PFSK-1 (cell line): ENCODE results near the gene PHRF1.

Experiments used
- FOXP2 ChIP-seq: optimal IDR thresholded peaks from 2 replicates; pipeline ENCODE3; 2011; ENCODE audit warnings: borderline replicate concordance, control low read depth, inconsistent platforms; ENCODE audit not compliant: insufficient read depth; ENCODE audit errors: extremely low read length, extremely low read depth
- POLR2AphosphoS5 ChIP-seq: IDR thresholded peaks from 2 replicates; pipeline ENCODE4 v1.6.1; 2012; ENCODE audit warnings: low read depth, mild to moderate bottlenecking, control low read depth, low read length, moderate library complexity
- SIN3A ChIP-seq: IDR thresholded peaks from 2 replicates; pipeline ENCODE4 v1.6.1; 2012; ENCODE audit warnings: mild to moderate bottlenecking, low read length, moderate library complexity, borderline replicate concordance; ENCODE audit not compliant: insufficient read depth
- TAF1 ChIP-seq: IDR thresholded peaks from 2 replicates; pipeline ENCODE4 v1.6.1; 2012; ENCODE audit warnings: low read length, control low read depth, borderline replicate concordance; ENCODE audit not compliant: insufficient read depth
- TF ChIP-seq, protein P1 (sequence below), 2 experiments: IDR thresholded peaks; 2 replicates each; pipeline versions ENCODE4 v1.6.1 to v1.8.0; 2011 to 2012; ENCODE audit warnings: low read depth in 2 of 2, low read length in 2 of 2, control low read depth in 1 of 2, inconsistent platforms in 1 of 2, mild to moderate bottlenecking in 1 of 2, moderate library complexity in 1 of 2; ENCODE audit not compliant: insufficient read depth in 1 of 2

PHRF1 gene

DNA sequence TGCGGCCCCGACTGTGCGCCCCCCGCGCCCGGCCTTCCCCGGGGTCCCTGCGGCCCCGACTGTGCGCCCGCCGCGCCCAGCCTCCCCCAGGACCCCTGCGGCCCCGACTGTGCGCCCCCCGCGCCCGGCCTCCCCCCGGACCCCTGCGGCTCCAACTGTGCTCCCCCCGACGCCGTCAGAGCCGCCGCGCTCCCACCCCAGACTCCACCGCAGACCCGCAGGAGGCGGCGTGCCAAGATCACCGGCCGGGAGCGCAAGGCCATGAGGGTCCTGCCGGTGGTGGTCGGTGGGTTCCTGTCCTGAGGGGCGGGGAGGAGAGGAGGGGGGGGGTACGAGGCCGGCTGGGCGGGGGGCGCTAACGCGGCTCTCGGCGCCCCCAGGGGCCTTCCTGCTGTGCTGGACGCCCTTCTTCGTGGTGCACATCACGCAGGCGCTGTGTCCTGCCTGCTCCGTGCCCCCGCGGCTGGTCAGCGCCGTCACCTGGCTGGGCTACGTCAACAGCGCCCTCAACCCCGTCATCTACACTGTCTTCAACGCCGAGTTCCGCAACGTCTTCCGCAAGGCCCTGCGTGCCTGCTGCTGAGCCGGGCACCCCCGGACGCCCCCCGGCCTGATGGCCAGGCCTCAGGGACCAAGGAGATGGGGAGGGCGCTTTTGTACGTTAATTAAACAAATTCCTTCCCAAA is 63.9 kb downstream of the PHRF1 start:
- TF ChIP-seq TAF1 (no peak), FOXP2 (no peak), SIN3A (no peak), POLR2AphosphoS5 (peak; percentile 17; the same call in 1 of the 2 replicates)
- TF ChIP-seq, protein P1, sequence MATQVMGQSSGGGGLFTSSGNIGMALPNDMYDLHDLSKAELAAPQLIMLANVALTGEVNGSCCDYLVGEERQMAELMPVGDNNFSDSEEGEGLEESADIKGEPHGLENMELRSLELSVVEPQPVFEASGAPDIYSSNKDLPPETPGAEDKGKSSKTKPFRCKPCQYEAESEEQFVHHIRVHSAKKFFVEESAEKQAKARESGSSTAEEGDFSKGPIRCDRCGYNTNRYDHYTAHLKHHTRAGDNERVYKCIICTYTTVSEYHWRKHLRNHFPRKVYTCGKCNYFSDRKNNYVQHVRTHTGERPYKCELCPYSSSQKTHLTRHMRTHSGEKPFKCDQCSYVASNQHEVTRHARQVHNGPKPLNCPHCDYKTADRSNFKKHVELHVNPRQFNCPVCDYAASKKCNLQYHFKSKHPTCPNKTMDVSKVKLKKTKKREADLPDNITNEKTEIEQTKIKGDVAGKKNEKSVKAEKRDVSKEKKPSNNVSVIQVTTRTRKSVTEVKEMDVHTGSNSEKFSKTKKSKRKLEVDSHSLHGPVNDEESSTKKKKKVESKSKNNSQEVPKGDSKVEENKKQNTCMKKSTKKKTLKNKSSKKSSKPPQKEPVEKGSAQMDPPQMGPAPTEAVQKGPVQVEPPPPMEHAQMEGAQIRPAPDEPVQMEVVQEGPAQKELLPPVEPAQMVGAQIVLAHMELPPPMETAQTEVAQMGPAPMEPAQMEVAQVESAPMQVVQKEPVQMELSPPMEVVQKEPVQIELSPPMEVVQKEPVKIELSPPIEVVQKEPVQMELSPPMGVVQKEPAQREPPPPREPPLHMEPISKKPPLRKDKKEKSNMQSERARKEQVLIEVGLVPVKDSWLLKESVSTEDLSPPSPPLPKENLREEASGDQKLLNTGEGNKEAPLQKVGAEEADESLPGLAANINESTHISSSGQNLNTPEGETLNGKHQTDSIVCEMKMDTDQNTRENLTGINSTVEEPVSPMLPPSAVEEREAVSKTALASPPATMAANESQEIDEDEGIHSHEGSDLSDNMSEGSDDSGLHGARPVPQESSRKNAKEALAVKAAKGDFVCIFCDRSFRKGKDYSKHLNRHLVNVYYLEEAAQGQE (IDR thresholded peaks at IDR 0.05; ENCODE audit: insufficient read depth in 1 of 2, low read depth in 2 of 2, low read length in 2 of 2) = no peak

DNA sequence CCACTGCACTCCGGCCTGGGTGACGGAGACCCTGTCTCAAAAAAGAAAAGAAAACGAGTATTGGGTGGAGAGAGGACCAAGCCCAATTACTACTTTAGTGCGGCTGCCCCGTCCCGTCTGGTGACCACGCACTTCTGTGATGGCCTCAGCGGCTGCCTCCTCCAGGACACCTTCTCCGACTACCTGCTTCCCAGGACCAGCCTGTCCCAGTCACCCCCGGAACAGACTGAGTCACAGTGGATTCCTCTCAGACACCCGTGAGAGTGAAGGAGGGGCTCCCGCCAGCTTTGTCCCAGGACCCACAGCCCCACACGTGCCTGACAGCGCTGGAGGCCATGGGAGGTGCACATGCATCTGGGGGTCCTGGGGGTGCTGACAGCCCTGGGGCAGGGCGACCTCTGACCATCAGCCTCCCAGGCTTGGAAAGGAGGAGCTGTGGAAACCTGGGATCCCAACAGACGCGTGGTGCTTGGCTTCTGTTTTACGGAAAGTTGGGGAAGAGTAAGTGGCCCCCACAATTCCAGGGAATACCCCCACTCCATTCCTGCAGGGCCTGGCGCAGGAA is 65.6 kb downstream of the PHRF1 start:
- 0 out of 2 replicates have a peak, but pooled peaks have one; percentile 11 for TF ChIP-seq POLR2AphosphoS5
- no peak for TF ChIP-seq TAF1

DNA sequence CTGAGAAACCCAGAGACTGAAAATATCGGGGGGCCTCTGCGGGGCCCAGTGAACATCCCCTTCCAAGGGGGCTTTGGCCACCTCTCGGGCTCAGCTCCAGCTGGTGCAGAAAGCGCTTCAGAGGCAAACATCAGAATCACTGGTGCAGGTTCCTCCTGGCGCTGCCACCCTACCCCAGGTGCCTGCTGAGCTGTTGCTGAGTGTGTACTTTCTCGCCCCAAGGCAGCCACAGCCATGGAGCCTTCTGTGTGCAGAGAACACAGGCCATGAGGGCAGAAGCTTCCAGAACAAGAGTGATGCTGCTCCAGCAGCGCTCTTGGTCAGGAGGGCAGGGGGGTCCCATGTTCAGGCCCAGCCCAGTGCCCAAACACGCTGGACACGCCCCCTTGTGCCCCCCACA is 67.1 kb downstream of the PHRF1 start:
- no peak for TF ChIP-seq FOXP2
- TF ChIP-seq SIN3A = no peak
- no peak for TF ChIP-seq TAF1
- TF ChIP-seq, protein P1 (IDR thresholded peaks at IDR 0.05; ENCODE audit: insufficient read depth in 1 of 2, low read depth in 2 of 2, low read length in 2 of 2) = no peak
- peak; percentile 10; the same call in 1 of the 2 replicates for TF ChIP-seq POLR2AphosphoS5

DNA sequence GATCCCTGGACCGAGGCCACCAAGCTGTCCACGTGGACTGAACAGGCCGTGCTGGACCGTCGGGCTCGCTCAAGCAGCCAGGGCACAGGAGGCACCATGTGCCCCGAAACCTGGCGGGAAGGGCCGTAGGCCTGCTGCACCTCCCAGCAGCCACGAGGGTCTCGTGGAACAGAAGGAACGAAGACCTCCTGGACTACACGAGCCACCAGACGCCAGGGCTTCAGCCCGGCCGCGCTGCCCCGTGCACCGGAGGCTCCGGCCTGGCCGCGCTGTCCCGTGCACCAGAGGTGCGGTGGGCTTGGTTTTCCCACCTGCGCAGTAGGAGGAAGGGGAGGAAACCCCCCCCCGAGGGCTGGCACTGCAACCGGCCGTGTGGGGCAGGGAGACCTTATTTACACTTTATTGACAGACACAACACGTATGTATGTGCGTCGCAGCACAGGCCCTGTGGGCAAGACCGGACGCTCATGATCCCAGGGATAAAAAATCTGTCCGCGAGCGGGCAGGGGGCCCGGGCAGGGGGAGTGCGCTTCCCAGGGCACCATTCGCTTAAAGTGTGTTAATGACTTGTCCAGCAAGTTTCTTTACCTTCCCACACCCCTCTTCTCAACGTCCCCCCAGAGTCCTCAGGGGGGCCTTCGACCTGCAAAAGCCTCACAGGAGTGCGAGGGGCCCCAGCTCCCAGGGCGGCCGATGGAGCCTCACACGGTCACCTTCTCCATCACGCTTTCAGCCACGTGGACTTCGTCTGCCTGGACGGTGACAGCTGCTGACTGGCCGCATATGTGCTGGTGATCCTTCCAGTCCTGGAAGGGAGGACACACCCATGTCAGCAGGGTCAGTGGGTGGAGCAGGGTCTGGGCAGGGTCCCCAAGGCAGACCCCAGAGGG is 67.8 kb downstream of the PHRF1 start:
- no peak for TF ChIP-seq TAF1
- TF ChIP-seq SIN3A = no peak
- TF ChIP-seq, protein P1 (IDR thresholded peaks at IDR 0.05; ENCODE audit: insufficient read depth in 1 of 2, low read depth in 2 of 2, low read length in 2 of 2) = no peak
- TF ChIP-seq POLR2AphosphoS5 = no peak
- no peak for TF ChIP-seq FOXP2

DNA sequence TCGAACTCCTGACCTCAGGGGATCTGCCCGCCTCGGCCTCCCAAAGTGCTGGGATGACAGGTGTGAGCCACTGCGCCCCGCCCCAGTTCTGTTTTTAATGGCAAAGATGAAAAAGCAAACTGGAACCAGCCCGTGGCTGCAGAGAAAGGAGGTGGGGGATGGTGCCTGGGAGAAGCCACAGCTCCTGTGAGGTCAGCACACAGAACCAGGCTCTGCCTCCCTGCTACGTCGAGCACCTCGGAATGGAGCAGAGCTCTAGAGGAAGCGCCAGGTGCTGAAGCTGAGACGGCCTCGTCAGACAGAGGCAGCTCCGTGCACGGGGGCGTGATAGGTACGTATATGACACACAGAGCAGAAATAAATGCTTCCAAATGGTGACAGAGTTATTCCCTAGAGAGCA is 69.3 kb downstream of the PHRF1 start:
- TF ChIP-seq SIN3A (no peak), FOXP2 (no peak), TAF1 (no peak), POLR2AphosphoS5 (no peak)
- TF ChIP-seq, protein P1 (IDR thresholded peaks at IDR 0.05; ENCODE audit: insufficient read depth in 1 of 2, low read depth in 2 of 2, low read length in 2 of 2) = no peak
